Left lung (tissue), 10 donors: ENCODE results near the gene SLC47A2. TPM values are rescaled to one million over a fixed set of nuclear protein-coding genes. Genes with fewer than 3 reads are reported as not detected.

ENCODE experiments used
- ATAC-seq: fragments of 200-7000 bp; cut with Tn5 transposase; one replicate; pipeline ENCODE4 v1.9.1; 2020; ENCODE audit warnings: moderate library complexity
- DNase-seq, 4 donors: peaks; one replicate each; pipeline ENCODE4 v3.0.0-alpha.2; 2013 to 2020
- H3K27ac ChIP-seq, 2 donors: fragments of 200-600 bp; sonication (generic) in 1 of 2; one replicate each; pipeline versions ENCODE4 v1.5.0 to v1.8.0; 2020 to 2021
- H3K27me3 ChIP-seq, 2 donors: fragments of 200-600 bp; sonication (generic) in 1 of 2; one replicate each; pipeline versions ENCODE4 v1.5.0 to v1.8.0; 2020 to 2021
- H3K36me3 ChIP-seq, 2 donors: fragments of 200-600 bp; sonication (generic) in 1 of 2; one replicate each; pipeline versions ENCODE4 v1.5.0 to v1.8.0; 2020 to 2021
- H3K4me1 ChIP-seq, 2 donors: fragments of 200-600 bp; one replicate each; pipeline ENCODE4 v1.8.0; 2021
- H3K4me3 ChIP-seq, 2 donors: fragments of 200-600 bp; sonication (generic) in 1 of 2; one replicate each; pipeline versions ENCODE4 v1.5.0 to v1.8.0; 2020 to 2021; ENCODE audit warnings: mild to moderate bottlenecking in 1 of 2
- H3K9me3 ChIP-seq, 2 donors: fragments of 200-600 bp; sonication (generic) in 1 of 2; one replicate each; pipeline versions ENCODE4 v1.5.0 to v1.8.0; 2020 to 2021
- CTCF ChIP-seq, 2 donors: fragments of 200-600 bp; sonication (generic) in 1 of 2; IDR thresholded peaks; one replicate each; pipeline versions ENCODE4 v1.5.0 to v1.8.0; 2021; ENCODE audit warnings: antibody characterized with exemption in 2 of 2
- intact Hi-C, 2 donors: fragments of 100-400 bp; cut with DNase I; formaldehyde crosslinking; loops; one replicate each; pipeline versions ENCODE4 v1.11.2 to v1.14.2; 2022
- polyA plus RNA-seq, 6 donors: library from polyadenylated mRNA; unstranded; fragments of 120-200 nt; gene quantifications; one replicate each; pipeline ENCODE4 v1.2.1, GENCODE V29; 2013; ENCODE audit not compliant: insufficient read length in 6 of 6
- total RNA-seq, 2 donors: library from RNA; stranded (reverse); fragmentation: NEBNext Ultra II Directional; extraction: Animal tissue kit (Norgen Biotek cat#: 25700); gene quantifications; one replicate each; pipeline ENCODE4 v1.2.1, GENCODE V29; 2021
- donor health status: DM: no; HTN: yes; CAD: no.
- donor health status: DM: no; HTN: no; CAD: no.

SLC47A2 gene
- total and polyA plus RNA-seq, 8 donors: 0.20 to 0.60 (median 0.41) TPM; not detected in 2

GRCh38 chr17:19647697-19648474 is 68.5 kb downstream of the SLC47A2 start:
- H3K9me3 ChIP-seq: no peaks in the 10 kb centered on the region
- ATAC-seq (peak; percentile 35), DNase-seq (peak; percentile 64 to 89 (median 80))
- H3K4me1 ChIP-seq: peaks cover 13 to 53% of the 10 kb centered on the region in 2 donors
- no peak for TF ChIP-seq CTCF (IDR thresholded peaks at IDR 0.05)
- peak overlapping the region; percentile 93 to 96 for H3K27ac ChIP-seq
- H3K27me3 ChIP-seq: no peaks in the 10 kb centered on the region
- intact Hi-C loops: no loop called here
- H3K36me3 ChIP-seq: peaks cover 0 to 6% of the 10 kb centered on the region in 2 donors
- peak overlapping the region; percentile 74 to 81 for H3K4me3 ChIP-seq

GRCh38 chr17:19646788-19647696 is 69.3 kb downstream of the SLC47A2 start:
- H3K4me1 ChIP-seq: peaks cover 13 to 47% of the 10 kb centered on the region in 2 donors
- DNase-seq (no peak), ATAC-seq (no peak)
- no peak for TF ChIP-seq CTCF (IDR thresholded peaks at IDR 0.05)
- H3K4me3 ChIP-seq: peak overlapping the region in 1 of 2 donors; percentile 74
- no peaks in the 10 kb centered on the region for H3K36me3 ChIP-seq
- no peaks in the 10 kb centered on the region for H3K9me3 ChIP-seq
- no peaks in the 10 kb centered on the region for H3K27me3 ChIP-seq
- H3K27ac ChIP-seq: peak overlapping the region; percentile 93 to 96
- intact Hi-C loops: no loop called here

- DNase-seq (peak in 1 of 4 donors; percentile 23), ATAC-seq (no peak)
- TF ChIP-seq CTCF (IDR thresholded peaks at IDR 0.05): peak; percentile 50 to 69
- H3K36me3 ChIP-seq: no peaks in the 10 kb centered on the region
- H3K4me3 ChIP-seq: no peak overlapping the region
- H3K9me3 ChIP-seq: no peaks in the 10 kb centered on the region
- intact Hi-C loops: no loop called here
- H3K27me3 ChIP-seq: no peaks in the 10 kb centered on the region
- peaks cover 13 to 34% of the 10 kb centered on the region in 2 donors for H3K4me1 ChIP-seq
- no peak overlapping the region for H3K27ac ChIP-seq
These were observed 70.6 kb downstream of the SLC47A2 start for GRCh38 chr17:19645734-19646201.

- no peak for TF ChIP-seq CTCF (IDR thresholded peaks at IDR 0.05)
- Histone ChIP-seq H3K4me3 (no peak overlapping the region), H3K4me1 (peaks cover 13 to 25% of the 10 kb centered on the region in 2 donors), H3K27me3 (no peaks in the 10 kb centered on the region), H3K9me3 (no peaks in the 10 kb centered on the region), H3K36me3 (no peaks in the 10 kb centered on the region), H3K27ac (no peak overlapping the region)
- DNase-seq (no peak), ATAC-seq (no peak)
- intact Hi-C loops: no loop called here
These were observed 71.7 kb downstream of the SLC47A2 start for GRCh38 chr17:19644493-19645210.
